HepG2 (cell line): ENCODE results near the gene TMEM141.
A peak's percentile ranks its signal among the peaks of the same experiment; 100 is the strongest.

Source experiments
- FOXK2 ChIP-seq: fragments of 450-650 bp; IDR thresholded peaks from 2 replicates; pipeline ENCODE4 v1.6.1; 2016
- POLR2AphosphoS5 ChIP-seq: IDR thresholded peaks from 2 replicates; pipeline ENCODE4 v1.6.1; 2012; ENCODE audit warnings: low read depth, low read length
- SKI ChIP-seq: fragments of 450-650 bp; IDR thresholded peaks from one replicate; pipeline ENCODE4 v1.6.1; 2018; ENCODE audit warnings: mild to moderate bottlenecking; ENCODE audit not compliant: partially characterized antibody

DNA sequence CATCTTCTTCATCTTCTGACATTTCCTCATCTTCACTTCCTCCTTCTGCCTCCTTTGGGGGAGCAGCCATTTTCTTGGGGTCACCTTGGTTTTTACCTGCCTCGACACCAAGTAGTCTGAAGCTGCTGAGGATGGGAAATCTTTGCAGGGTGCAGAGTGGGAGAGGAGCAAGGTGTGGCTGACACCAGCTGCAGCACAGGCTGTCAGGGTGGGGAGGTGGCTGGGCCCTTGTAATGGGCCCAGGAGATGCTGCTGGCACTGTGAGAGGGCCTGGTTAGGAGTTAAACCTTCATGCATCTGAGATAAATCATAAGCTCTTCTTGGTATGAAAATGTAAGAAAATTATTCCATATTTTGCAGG lies 24.3 kb downstream of the TMEM141 start:
- TF ChIP-seq POLR2AphosphoS5 (0 out of 2 replicates have a peak, but pooled peaks have one; percentile 23), SKI (no peak), FOXK2 (no peak)
